OCI-LY7 (cell line): ENCODE data around the gene STAM2.

ENCODE experiments used
- EZH2phosphoT487 ChIP-seq: fragments of 200-600 bp; sonication (generic); IDR thresholded peaks from 2 replicates; pipeline ENCODE4 v1.6.1; 2018; ENCODE audit warnings: low read depth, borderline replicate concordance, mild to moderate bottlenecking, mixed run types, antibody characterized with exemption, low read length, moderate library complexity, mixed read lengths
- TF ChIP-seq, protein P1 (sequence below): fragments of 200-600 bp; sonication (generic); conservative IDR thresholded peaks from 2 replicates; pipeline ENCODE4 v1.5.1; 2014; ENCODE audit warnings: mild to moderate bottlenecking, antibody characterized with exemption, low read length, moderate library complexity, mixed read lengths

DNA sequence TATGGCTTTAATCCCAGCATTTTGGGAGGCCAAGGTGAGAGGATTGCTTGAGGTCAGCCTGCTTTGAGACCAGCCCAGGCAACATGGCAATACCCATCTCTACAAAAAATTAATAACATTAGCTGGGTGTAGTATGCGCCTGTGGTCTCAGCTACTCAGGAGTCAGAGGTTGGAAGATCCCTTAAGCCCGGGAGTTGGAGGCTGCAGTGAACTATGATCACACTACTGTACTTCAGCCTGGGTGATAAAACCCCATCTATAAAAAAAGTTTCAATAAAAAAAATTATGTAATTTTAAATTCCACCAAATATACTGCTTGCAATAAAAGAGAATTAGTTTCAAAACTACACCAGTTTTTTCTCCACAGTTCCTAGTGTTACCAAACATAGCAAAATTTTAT is 53.4 kb downstream of the STAM2 start:
- TF ChIP-seq, protein P1, sequence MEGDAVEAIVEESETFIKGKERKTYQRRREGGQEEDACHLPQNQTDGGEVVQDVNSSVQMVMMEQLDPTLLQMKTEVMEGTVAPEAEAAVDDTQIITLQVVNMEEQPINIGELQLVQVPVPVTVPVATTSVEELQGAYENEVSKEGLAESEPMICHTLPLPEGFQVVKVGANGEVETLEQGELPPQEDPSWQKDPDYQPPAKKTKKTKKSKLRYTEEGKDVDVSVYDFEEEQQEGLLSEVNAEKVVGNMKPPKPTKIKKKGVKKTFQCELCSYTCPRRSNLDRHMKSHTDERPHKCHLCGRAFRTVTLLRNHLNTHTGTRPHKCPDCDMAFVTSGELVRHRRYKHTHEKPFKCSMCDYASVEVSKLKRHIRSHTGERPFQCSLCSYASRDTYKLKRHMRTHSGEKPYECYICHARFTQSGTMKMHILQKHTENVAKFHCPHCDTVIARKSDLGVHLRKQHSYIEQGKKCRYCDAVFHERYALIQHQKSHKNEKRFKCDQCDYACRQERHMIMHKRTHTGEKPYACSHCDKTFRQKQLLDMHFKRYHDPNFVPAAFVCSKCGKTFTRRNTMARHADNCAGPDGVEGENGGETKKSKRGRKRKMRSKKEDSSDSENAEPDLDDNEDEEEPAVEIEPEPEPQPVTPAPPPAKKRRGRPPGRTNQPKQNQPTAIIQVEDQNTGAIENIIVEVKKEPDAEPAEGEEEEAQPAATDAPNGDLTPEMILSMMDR, result no peak
- TF ChIP-seq EZH2phosphoT487, result no peak
